ENCODE data around the gene CYB5A. TPM values are rescaled to one million over a fixed set of nuclear protein-coding genes. Genes with fewer than 3 reads are reported as not detected.
A peak's percentile ranks its signal among the peaks of the same experiment; 100 is the strongest.

CYB5A gene, protein sequence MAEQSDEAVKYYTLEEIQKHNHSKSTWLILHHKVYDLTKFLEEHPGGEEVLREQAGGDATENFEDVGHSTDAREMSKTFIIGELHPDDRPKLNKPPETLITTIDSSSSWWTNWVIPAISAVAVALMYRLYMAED
- total RNA-seq = 100 to 1,000 TPM in 1 of 4 donors, 10 to 100 TPM in 3; 53.8 to 118 (median 75.2) TPM

DNA sequence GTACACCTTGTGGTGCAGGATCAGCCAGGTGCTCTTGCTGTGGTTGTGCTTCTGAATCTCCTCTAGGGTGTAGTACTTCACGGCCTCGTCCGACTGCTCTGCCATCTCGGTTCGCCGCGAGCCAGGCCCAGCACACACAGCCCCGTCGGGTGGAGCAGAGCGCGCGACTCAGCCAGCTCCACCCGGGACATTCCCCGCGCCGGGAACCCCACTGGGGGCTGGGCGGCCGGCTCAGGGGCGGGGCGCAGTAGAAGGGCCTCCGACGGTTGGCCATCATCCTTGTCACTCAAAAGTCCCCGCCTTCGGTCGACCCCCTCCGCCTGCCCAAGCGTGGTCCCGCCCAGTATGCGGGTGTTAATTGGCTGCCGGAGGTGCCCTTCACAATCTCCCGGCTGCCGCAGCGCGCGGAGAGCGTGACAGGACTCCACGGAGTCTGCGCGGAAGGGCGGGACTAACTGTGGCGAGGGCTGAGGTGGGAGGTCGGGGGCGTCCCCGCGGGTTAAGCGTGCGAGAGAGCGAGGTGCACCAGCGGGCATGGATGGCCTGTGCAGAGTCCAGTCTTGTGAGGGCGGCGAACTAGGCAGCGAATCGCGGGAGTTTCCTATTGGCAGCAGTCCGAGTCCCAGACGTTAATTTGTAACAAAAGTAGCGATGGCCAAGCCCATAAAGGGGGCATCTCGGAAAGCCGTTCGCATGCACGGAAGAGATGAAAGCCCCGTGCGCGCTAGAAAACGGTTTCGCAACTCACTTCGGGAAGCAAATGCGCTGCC is at the start of gene CYB5A:
Gene CYB5A, minus strand, starts transcription at position 193 of the 770 bp plus-strand sequence. Its CDS starts 88 bp downstream, at position 105.
- TF ChIP-seq, protein P1, sequence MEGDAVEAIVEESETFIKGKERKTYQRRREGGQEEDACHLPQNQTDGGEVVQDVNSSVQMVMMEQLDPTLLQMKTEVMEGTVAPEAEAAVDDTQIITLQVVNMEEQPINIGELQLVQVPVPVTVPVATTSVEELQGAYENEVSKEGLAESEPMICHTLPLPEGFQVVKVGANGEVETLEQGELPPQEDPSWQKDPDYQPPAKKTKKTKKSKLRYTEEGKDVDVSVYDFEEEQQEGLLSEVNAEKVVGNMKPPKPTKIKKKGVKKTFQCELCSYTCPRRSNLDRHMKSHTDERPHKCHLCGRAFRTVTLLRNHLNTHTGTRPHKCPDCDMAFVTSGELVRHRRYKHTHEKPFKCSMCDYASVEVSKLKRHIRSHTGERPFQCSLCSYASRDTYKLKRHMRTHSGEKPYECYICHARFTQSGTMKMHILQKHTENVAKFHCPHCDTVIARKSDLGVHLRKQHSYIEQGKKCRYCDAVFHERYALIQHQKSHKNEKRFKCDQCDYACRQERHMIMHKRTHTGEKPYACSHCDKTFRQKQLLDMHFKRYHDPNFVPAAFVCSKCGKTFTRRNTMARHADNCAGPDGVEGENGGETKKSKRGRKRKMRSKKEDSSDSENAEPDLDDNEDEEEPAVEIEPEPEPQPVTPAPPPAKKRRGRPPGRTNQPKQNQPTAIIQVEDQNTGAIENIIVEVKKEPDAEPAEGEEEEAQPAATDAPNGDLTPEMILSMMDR (IDR thresholded peaks at IDR 0.05) = peak in 1 of 4 experiments; percentile 28
- TF ChIP-seq POLR2AphosphoS5 (IDR thresholded peaks at IDR 0.05) (peak; percentile 55), EP300 (IDR thresholded peaks at IDR 0.05) (no peak), POLR2A (IDR thresholded peaks at IDR 0.05) (peak; percentile 13 to 32)
- peak; percentile 99 for ATAC-seq
- H3K9me3 ChIP-seq = no peaks in the 10 kb centered on the region
- H3K4me1 ChIP-seq = peaks cover 0 to 47% (median 4%) of the 10 kb centered on the region in 3 donors
- WGBS, 2 donors (ENCODE audit: low coverage in 1 of 2) = 0% methylated on average over 7 of the region's 68 CpGs; no CpG with 5 or more reads in 1 of the 2 donors
- peak within 1 kb of the TSS; percentile 32 to 83 (median 71) for H3K27ac ChIP-seq
- no peaks in the 10 kb centered on the region for H3K27me3 ChIP-seq
- H3K4me3 ChIP-seq = peak within 1 kb of the TSS; percentile 72 to 73
- no peaks in the 10 kb centered on the region for H3K36me3 ChIP-seq

DNA sequence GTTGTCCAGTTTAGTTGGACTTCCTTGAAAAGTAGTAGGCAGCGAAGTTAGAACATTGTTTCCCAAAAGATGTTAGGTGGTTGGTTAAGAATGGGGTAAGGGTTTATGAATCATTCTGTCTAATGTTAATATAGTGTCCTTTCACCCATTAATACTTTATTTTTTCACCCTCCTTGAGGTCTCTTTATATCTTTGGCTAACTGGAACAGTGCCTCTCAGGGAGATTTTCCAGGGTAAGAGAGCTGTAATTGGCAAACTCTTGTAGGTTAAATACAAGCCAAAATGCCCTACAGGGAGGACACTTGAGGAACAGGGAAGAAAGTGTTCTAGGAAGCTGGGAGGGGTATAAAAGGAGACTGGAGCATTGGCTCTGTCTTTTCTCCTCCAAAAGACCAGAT is 46.1 kb upstream of the CYB5A start:
- 100% methylated on average over 1 of the region's 1 CpG for WGBS, 2 donors (ENCODE audit: low coverage in 1 of 2)
- Histone ChIP-seq H3K36me3 (no peaks in the 10 kb centered on the region), H3K4me1 (no peaks in the 10 kb centered on the region), H3K9me3 (no peaks in the 10 kb centered on the region), H3K4me3 (no peak overlapping the region), H3K27ac (no peak overlapping the region), H3K27me3 (no peaks in the 10 kb centered on the region)
- ATAC-seq = no peak
- TF ChIP-seq POLR2AphosphoS5 (IDR thresholded peaks at IDR 0.05) = no peak
- TF ChIP-seq, protein P1 (IDR thresholded peaks at IDR 0.05) = no peak
- no peak for TF ChIP-seq POLR2A (IDR thresholded peaks at IDR 0.05)
- TF ChIP-seq EP300 (IDR thresholded peaks at IDR 0.05) = no peak

DNA sequence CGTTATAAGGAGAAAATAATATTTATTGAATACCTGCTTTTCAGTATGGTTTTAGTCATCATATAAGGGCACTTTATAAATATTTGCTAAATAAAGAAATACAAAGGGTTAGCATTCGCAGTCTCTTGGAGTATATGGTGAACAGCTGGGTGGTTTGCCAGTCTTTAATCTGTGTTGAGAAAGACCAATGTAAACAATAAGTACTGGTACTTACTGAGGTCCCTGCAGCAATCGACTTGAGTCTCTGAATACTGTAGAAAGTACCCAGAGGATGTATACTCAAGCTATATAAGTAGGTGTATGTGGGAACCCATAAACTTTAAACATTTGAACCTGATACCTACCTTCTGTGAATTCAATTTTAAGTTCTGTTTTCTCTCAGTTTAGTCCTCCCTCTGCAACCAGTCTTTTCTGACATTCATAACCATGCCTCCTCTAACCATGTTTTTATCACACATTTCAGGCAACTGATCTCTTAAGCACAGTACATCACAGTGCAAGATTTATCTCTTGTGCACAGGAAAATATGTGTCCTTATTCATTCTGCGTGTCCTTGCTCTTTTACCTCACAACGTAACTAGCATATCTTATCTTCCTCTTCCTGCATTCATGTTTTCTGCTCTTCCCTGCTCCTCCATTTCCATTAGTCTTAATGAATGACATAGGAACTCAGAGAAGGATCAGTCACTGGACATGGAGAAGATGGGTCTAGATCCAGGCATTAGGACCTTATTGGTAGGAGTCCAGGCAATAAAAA is 45.6 kb upstream of the CYB5A start:
- whole genome bisulfite sequencing, 2 donors (ENCODE audit: low coverage in 1 of 2) = 63 to 89% methylated on average over 5 of the region's 5 CpGs

DNA sequence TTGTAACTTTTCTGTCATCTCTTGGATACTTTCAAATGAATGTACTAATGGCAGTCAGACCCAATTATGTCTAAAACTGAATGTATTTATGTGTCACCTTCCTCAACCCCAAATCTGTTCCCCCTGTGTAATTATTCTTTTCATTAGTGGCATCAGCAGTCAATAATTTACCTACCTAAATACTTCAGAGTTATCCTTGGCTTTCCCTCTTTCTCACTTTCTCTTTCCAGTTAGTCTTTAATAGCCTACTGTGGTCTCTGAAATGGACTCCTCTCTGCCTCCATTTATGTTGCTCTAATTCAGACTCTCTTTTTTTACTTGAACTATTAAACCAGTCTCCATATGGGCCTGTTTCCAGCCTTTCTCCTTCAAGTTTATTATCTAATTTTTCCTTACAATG is 44.9 kb upstream of the CYB5A start:
- TF ChIP-seq POLR2AphosphoS5 (IDR thresholded peaks at IDR 0.05) = no peak
- no peaks in the 10 kb centered on the region for H3K4me1 ChIP-seq
- no peak overlapping the region for H3K27ac ChIP-seq
- H3K9me3 ChIP-seq = no peaks in the 10 kb centered on the region
- ATAC-seq = no peak
- H3K4me3 ChIP-seq = no peak overlapping the region
- no peaks in the 10 kb centered on the region for H3K36me3 ChIP-seq
- H3K27me3 ChIP-seq = peaks cover 4% of the 10 kb centered on the region

More for the DNA sequence above, 45.6 kb upstream of the CYB5A start:
- Histone ChIP-seq H3K4me3 (no peak overlapping the region), H3K9me3 (no peaks in the 10 kb centered on the region), H3K27ac (no peak overlapping the region), H3K4me1 (no peaks in the 10 kb centered on the region), H3K36me3 (no peaks in the 10 kb centered on the region), H3K27me3 (peaks cover under 1% of the 10 kb centered on the region)
- TF ChIP-seq POLR2AphosphoS5 (IDR thresholded peaks at IDR 0.05) (no peak), EP300 (IDR thresholded peaks at IDR 0.05) (no peak), POLR2A (IDR thresholded peaks at IDR 0.05) (no peak)
- TF ChIP-seq, protein P1 (IDR thresholded peaks at IDR 0.05) = no peak
- ATAC-seq = no peak

DNA sequence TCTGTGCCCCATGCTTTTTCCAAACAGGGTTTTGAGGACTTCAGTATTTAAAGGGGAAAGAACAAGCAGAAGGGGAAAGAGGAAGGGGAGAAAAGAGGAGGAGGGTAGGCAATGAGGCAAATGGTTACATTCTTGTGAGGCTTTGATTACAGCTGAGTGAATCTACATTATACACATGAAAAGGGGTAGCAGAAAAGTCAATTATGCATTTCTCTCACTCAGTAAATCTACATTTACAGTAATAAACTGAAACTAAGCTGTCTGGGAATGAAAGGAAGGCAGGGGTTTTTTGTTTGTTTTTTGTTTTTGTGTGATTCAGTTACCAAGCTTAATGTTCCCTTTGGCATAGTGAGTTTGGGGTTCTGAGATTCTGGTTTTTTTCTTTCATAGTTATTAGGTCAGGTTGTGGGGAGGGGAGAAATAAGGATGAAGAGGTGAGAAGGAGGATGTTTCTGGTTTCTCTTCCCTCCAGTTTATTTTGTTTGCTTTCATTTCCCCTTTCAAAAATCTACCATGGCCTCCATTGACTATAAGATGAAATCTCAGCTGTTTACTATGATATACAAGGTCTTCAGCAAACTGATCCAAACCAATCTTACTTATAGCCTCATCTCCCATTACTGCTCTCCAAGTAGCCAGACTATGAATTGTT is 42.6 kb upstream of the CYB5A start:
- H3K27ac ChIP-seq = no peak overlapping the region
- H3K9me3 ChIP-seq = no peaks in the 10 kb centered on the region
- H3K36me3 ChIP-seq = no peaks in the 10 kb centered on the region
- TF ChIP-seq POLR2AphosphoS5 (IDR thresholded peaks at IDR 0.05) = no peak
- TF ChIP-seq, protein P1 (IDR thresholded peaks at IDR 0.05) = no peak
- TF ChIP-seq EP300 (IDR thresholded peaks at IDR 0.05) = no peak
- TF ChIP-seq POLR2A (IDR thresholded peaks at IDR 0.05) = no peak
- H3K4me1 ChIP-seq = no peaks in the 10 kb centered on the region
- peaks cover 4% of the 10 kb centered on the region for H3K27me3 ChIP-seq
- ATAC-seq = no peak
- H3K4me3 ChIP-seq = no peak overlapping the region

Data from gastroesophageal sphincter (tissue), 4 donors.